Left hindlimb (tissue), 1 donor: Measurements from ENCODE around the gene NUFIP1.
A peak's percentile ranks its signal among the peaks of the same experiment; 100 is the strongest.
"Not testable (repeated sequence)": the region's sequence is repeated elsewhere in the genome, so short reads cannot be mapped to it uniquely, and the experiment has no call there.

Experiments used
- DNase-seq: peaks from one replicate; pipeline ENCODE4 v3.0.0-alpha.2; 2018

Gene NUFIP1

DNA sequence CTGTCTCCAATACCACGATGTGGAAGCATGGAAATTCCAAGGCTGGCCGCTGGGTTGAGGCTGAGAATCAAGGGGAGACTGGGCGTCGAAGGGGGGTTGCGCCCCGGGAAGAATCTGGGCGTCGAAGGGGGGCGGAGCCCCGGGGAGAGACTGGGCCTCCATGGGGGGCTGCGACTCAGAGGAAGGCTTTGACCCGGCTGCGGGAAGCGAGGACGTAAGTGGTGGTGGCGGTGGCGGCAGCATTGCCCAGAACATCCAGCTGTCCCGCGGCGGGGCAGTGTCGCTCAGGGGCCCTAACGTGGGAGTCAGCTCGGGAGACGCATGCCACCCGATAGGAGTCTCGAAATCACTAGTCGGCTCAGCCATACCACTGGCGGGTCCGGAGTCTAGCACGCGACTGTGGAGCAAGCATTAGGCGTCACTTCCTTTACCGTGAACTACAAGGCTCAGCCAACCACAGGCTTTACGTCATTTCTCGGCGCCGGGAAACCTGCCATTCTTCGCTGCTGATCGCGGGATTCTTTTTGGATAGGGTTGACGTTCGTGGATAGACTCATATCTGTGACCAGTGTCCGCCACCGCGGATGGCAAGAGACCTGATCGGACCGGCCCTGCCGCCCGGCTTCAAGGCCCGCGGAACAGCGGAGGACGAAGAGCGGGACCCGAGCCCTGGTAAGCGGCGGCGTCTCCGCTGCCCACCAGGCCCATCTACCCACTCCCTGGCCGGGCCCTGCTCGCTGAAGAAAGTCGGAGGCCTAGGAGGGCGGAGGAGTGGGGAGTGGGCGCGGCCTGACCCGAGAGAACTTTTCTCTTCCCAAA, at the start of gene NUFIP1, which contains the start of gene GPALPP1:
NUFIP1 (minus strand) TSS at position 401 of the 819 bp plus-strand sequence; CDS start at position 366, 35 bp downstream.
GPALPP1 (plus strand) TSS at position 468 of the 819 bp plus-strand sequence; CDS start at position 585, 117 bp downstream.
- peak; percentile 94 for DNase-seq

DNA sequence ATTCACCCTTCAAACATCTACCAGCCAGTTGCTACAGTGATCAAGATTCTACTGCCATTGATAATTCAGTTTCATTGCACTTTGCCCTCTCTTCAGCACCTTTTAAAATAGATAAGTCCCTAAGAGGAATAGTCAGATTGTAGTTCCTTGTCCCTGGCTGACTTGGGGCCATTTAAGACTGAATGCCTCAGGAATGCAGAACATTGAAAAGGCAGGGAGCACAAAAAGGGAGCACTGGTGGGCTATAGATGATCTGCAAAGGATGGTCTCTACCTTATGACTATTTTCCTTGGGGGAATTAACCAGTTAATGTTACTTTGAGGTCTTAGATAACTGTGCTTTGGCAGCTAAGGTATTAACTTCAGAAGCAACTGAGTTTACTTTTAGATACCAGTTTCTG, 46.9 kb upstream of the NUFIP1 start:
- no peak for DNase-seq

DNA sequence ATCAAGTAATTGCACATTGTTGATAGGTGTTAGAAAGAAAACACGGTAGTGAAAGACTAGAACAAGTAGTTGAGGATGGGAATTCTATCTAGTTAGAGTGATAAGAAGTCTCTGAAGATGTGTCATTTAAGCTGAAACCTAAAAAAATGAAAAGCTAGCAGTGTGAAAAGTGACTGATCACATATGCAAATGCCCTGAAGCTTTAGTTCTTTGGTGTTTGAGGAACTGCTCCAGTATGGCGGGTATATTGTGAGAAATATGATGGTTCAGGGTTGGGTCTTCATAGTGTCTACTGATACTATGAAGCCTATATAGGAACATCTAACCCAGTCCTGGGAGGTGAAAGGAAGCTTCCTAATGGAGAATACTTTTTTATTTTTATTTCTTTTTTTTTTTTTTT, 45.1 kb upstream of the NUFIP1 start:
- no peak for DNase-seq

DNA sequence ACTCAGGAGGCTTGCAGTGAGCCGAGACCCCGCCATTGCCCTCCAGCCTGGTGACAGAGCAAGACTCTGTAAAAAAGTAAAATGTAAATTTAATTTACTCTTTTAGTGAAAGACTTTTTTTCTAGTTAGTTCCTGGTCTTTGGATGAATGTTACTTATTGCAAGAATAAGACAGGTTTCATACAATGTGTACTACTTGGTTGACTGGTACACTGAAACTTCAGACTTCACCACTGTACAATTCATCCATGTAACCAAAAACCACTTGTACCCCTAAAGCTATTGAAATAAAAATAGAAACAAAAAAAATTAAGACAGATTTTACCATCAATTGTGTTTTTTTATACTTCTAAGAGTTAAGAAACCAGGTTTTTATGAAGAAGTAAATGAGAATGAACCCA, 35.6 kb upstream of the NUFIP1 start:
- DNase-seq = no peak

DNA sequence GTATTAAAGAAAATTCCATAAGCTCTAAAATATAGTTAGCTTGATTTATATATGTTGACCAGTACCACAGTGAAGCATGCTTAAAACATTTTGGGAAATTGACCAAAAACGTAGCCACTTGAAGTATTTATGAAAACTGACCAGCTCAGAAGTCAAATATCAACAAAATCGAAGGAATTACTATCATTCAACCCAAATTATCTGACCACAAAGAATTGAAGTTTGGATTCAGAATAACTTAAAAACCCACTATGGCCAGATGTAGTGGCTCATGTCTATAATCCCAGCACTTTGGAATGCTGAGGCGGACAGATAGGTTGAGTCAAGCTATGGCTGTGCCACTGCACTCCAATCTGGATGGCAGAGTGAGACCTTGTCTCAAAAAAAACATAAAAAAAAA, 32.0 kb upstream of the NUFIP1 start:
- DNase-seq = no peak

DNA sequence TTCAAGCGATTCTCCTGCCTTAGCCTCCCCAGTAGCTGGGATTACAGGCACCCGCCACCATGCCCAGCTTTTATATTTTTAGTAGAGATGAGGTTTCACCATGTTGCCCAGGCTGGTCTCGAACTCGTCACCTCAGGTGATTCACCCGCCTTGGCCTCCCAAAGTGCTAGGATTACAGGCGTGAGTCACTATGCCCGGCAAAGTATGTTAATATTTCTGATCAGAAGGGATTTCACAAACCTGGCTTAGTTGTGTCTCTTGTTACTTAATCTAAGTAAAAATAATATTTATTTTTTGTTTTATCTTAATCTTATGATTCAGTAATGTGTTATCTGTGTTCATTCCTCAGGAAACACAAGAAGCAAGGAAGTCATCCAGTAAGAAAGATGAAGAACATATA, 30.7 kb upstream of the NUFIP1 start:
- DNase-seq = not testable (repeated sequence)

DNA sequence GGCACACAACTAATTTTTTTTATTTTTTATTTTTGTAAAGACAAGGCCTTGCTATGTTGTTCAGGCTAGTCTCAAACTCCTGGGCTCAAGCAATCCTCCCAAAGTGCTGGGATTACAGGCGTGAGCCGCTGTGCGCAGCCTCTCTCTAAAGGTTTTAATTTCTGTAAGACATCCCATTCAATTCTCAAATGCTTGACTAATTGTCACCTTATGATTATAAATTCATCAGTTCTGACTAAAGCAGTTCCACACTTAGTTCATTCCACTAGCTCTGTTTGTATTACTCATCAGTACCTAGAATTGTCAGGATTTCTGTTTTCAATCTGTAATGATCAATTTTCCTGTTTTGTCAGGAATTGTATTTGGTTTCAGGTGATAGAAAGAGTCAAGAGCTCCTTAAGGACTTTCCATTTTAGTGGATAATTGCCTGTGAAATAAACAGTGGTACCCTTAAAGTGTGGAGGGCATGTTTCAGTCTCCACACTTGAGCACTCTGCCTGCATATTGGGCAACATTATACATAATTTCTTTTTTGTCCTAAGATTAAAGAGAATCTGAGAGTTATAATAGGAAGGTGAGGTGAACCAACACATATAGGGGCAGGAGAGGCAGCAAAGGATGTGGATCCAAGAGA, 27.6 kb upstream of the NUFIP1 start:
- no peak for DNase-seq

DNA sequence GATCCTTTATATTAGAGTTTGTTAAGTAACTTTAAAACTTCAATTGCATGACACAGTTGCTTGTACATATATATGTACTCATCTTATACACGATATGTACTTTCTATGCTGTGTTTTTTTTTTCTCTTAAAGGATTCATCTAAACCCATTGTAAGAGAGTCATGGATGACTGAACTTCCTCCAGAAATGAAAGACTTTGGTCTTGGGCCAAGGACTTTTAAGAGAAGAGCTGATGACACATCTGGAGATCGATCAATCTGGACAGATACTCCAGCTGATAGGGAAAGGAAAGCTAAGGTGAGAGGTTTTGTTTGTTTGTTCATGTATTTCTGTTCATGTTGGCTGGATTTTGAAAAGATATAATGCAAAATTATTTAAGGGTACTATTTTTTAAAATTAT, 26.0 kb upstream of the NUFIP1 start:
- no peak for DNase-seq

DNA sequence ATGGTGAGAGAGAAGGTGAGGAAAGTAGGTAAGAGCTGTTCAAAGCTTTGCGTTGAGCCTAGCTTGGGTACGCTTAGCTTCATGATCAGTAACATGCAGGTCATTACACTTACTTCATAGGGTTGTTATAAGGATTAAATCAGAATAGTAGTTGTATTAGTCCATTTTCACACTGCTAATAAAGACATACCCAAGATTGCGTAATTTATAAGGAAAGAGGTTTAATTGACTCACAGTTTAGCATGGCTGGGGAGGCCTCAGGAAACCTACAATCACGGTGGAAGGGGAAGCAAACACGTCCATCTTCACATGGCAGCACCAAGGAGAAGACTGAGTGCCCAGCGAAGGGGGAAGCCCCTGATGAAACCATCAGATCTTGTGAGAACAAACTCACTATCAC, 21.9 kb upstream of the NUFIP1 start:
- DNase-seq = no peak

DNA sequence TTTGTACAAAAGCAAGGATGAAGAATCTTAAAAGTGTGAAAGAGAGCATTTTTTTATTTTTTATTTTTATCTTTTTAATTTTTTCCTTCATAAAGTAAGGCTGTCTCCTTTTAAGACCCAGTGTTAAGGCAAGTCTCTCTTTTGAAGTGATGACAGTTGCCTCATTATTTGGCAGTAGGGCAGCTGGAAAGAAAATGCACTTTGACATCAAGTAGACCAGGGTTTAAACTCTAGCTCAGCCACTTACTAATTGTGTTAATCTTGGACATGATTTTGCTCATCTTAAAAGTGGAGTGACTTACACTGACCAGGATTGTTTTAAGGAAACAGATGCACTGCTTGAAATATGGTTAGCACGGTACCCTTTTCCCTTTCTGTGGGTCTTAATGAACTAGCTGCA, 18.6 kb upstream of the NUFIP1 start:
- DNase-seq = no peak

DNA sequence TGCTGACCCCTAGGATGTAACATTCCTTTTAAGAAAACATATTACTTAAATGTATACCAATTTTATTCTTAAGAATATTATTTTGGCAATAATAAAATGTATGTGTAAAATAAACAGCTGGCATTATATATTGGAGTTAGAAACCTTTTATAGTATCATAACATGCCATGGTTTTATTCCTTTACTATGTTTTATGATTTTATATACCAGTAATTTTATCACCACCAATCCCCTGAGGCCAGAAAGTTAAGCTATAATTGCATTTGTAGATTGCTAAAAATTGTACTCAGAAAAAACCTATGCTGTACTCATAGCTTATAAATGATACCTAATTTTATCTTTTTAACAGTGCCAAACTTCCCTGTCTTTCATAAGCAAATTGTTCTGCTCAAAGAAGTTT, 18.0 kb upstream of the NUFIP1 start:
- no peak for DNase-seq

DNA sequence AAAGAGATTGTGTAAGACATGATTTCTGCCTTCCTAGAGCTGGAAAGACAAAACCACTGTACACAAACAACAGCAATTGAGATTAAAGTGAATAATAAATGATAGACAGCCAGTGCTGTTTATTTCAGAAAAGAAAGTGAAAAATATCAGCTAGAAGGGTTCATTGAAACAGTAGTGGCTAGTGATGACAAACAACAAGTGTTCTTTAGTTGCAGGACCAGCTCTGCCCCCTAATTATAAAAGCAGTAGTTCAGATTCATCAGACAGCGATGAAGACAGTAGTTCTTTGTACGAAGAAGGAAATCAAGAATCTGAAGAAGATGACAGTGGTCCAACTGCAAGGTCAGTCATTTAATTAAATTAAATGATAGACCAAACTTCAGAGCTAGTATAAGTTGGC, 14.8 kb upstream of the NUFIP1 start:
- DNase-seq = no peak

DNA sequence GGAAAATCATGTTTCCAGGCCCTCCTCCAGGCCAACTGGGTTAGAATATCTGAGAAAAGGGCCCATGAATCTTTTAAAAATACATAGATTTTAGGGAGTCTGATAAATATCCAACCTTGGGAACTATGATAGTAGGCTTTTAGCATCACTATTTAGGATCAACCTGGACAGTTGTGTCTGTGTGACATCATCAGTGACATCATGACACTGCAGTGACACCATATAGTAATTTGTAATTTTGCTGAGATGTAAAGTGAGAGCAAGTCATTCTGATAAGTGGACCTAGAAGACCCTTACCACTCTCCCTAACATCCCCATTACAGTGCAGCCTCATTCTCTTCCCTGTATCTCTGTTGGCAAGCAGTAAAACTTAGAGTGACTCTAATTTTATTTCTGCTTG, 14.1 kb upstream of the NUFIP1 start:
- no peak for DNase-seq

DNA sequence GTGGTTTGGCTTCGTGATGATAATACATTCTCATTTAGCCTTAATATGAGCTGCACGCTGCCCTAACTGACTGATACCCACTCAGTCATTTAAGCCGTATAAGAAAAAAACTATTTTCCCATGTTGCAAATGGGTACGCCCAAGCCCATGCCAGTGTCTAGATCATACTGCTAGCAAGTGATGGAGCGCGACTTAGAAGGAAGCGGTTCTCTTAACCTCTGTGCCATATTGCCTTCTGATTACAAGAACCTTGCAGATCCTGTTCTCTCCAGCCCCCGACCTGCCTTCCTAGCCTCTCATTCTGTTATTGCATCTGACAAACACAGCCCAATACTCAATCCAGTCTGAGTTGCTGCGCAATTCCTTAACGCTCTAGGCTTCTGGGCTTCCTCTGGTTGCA, 670 bp upstream of the NUFIP1 start:
- no peak for DNase-seq

DNA sequence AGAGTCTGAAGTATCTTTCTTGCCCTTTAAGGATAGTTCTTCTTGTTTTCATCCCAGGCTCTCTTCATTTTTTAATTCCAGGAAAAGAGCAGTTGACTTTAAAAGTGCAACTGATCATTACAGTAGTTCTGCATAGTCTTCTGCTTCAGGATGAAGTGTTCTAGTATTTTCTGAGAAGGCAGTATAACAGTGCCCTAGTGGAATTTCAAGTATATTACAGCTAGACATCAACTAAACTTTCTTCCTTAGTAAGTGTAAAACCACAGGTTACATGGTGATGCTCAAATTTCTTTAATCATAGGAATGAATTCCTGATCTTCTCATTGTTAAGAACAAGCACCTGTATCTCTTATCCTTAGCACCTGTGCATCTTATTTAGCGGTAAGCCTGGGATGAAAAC, 10.9 kb downstream of the NUFIP1 start:
- DNase-seq = no peak

DNA sequence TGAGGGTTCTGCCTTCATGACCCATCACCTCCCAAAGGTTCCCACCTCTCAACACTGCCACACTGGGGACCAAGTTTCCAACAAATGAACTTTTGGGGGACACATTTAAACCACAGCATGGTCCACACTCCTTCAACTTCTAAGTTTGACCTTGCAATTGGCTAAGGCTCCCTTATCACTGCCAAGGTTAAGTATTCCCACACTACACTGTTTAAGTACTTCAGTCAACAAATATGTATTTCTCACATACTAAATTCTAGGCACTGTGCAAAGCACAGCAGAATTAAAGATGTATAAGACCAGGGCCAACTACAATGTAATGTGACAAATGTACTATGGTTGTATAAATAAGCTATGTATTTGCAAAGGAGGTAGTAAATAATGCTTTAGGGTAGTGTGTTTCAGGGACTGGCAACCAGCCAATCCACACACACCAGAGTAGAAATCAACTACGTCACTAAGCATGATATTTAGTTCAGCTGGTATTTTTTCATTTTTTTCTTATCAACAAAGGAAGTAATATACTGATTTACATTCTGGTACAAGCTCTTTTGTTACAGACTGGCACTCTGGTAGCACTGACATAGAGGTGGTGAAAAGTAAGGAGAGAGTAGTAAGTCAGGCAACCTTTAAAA, 12.2 kb downstream of the NUFIP1 start:
- DNase-seq = no peak

DNA sequence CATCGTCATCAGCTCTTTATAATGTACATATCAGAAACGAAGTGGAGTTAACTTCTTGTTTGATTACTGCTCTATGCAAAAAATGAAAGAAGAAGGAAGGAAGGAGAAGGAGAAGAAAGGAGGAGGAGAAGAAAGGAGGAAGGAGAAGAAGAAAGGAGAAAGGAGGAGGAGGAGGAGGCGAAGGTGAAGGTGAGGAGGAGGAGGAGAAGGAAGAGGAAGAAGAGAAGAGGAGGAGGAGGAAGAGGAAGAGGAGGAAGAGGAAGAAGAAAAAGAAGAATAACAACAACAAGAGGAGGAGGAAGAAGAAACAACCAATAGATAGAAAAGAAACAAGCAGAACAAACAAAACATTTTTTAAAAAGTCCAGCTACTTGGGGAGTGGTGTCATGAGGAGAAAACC, 13.1 kb downstream of the NUFIP1 start:
- DNase-seq = no peak

DNA sequence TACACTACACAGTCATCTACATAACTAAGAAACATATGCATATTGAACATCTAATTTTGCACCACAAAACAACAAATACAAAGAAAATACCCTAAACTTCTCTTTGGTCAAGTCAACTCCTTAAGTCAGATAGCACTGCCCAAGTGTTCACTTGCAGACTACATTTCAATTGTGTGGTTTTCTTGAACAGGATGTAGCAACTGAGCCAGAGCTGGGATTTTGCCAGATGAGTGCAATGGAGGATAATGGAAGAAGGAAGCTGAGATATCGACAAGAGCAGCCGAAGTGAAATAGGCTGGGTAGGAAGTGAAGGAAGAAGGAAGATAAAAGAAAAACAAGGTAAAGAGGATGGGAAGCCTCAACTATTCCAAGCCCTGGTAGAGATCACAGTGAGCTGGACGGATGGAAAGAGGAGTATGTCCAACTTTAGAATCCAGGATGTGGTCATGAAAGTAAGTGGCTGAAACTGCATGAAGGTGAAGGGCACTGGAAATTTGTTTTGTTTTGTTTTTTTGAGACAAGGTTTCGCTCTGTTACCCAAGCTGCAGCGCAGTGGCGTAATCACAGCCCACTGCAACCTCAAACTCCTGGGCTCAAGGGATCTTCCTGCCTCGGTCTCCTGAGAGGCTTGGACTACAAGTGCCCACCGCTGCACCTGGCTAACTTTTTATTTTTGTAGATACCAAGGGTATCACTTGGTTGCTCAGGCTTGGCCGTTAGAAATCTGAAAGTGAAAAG, 15.0 kb downstream of the NUFIP1 start:
- DNase-seq = no peak

DNA sequence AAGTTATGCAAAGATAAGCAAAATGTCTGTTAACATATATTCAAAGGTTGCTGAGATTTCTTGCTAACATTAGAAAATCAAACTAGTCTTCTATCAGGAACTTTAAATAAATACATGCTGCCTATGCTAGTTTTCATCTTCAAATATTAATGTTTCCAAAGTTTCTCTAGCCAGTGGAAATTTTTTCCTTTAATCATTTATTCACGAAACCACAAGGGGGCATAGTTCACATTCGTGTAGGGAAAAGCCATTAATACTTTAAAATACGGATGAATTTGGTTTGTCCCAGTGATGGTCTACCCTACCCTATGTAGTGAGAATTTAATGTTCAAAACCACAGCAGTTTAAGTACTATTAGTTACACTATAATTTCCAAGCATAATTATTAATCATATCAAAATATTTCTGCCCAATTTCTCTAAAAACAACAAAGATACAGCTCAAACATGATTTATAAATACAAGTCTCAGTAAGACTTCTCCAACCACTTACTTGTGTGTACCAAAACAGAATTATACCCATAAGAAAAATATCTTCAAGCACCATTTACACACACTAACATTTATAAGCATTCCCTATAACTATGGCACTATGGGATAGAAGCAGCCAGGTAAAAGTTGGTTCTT, 16.2 kb downstream of the NUFIP1 start:
- DNase-seq = no peak

DNA sequence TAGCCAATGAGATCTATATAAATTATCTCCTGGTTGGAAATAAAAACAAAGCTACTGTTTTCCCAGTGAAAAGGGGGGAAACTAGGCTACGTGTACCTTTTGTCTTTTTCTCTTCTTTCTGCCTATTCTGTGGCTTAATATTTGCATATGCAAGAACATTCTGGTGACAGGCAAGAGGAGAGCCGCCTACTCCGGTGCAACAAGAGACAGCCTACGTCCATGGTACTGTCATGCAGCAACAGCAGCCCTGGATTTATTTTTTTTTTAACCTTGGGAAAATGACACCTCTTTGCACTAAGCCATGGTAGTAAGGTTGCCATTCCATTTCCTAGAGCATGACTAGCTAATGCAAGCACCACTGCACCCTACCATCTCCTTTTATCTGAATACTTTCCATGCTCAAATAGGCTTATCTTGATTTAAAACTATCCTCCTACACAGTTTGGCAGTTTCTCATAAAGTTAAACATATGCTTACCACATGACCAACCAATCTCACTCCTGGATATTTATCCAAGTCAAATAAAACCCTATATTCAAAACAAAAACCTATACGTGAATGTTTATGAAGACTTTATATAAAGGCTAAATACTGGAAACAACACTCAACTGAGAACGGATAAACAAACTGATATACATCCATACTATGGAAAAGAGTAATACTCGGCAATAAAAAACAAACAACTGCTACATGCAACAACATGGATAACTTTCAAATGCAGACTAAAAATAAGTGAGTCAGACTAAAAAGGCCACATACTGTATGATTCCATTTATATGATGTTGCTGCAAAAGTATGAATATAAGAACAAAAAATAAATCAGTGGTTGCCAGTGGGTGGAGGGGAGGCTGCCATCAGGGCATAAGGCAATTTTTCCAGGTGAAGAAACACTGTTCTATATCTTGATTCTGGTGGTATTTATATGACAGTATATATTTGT, 17.3 kb downstream of the NUFIP1 start:
- DNase-seq = no peak
